HS-5 (cell line): ENCODE results near the gene TMEM269.

Experiments used
- DNase-seq: peaks from one replicate; pipeline ENCODE4 v3.0.0-alpha.2; 2012; ENCODE audit warnings: low read depth

TMEM269 gene

GRCh38 chr1:42848823-42849537 lies 64.2 kb downstream of the TMEM269 start:
- no peak for DNase-seq

- no peak for DNase-seq
Measured at GRCh38 chr1:42849944-42850343, 65.2 kb downstream of the TMEM269 start.
